ENCODE measurements around the gene ST8SIA5.

ST8SIA5 gene

DNA sequence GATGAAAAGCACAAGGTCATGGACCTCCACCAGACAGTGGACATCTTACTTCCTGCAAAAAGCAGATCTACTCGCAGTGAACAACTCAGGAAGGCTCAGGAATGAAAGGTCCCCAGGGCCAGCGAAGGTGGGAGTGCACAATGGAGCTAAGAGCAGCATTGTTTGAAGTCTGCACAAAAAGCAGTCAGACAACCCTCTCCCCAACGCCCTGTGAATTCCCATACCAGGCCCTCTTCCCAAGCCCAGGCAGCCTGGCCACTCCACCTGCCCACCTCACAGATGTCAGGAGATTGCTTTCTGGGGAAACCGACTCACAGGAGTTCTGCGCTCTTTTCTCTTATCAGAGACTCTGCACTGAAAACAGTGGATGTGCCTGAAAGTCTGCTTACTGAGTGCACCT, 34.8 kb downstream of the ST8SIA5 start:
- Histone ChIP-seq H2AFZ (ENCODE audit: low read depth) (no peak overlapping the region), H3K9ac (no peak overlapping the region), H3K79me2 (ENCODE audit: insufficient read depth, low read depth) (no peaks in the 10 kb centered on the region), H3K4me2 (no peak overlapping the region), H3K27me3 (ENCODE audit: insufficient read depth, low read depth) (no peaks in the 10 kb centered on the region), H3K4me3 (IDR thresholded peaks at IDR 0.05; ENCODE audit: insufficient read depth, low read depth, low read length) (no peak overlapping the region), H3K4me1 (ENCODE audit: low read depth, poor library complexity, severe bottlenecking) (no peaks in the 10 kb centered on the region), H3K27ac (no peak overlapping the region), H4K20me1 (ENCODE audit: insufficient read depth) (no peaks in the 10 kb centered on the region), H3K36me3 (ENCODE audit: insufficient read depth) (no peaks in the 10 kb centered on the region)
- TF ChIP-seq, protein P1, sequence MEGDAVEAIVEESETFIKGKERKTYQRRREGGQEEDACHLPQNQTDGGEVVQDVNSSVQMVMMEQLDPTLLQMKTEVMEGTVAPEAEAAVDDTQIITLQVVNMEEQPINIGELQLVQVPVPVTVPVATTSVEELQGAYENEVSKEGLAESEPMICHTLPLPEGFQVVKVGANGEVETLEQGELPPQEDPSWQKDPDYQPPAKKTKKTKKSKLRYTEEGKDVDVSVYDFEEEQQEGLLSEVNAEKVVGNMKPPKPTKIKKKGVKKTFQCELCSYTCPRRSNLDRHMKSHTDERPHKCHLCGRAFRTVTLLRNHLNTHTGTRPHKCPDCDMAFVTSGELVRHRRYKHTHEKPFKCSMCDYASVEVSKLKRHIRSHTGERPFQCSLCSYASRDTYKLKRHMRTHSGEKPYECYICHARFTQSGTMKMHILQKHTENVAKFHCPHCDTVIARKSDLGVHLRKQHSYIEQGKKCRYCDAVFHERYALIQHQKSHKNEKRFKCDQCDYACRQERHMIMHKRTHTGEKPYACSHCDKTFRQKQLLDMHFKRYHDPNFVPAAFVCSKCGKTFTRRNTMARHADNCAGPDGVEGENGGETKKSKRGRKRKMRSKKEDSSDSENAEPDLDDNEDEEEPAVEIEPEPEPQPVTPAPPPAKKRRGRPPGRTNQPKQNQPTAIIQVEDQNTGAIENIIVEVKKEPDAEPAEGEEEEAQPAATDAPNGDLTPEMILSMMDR (conservative IDR thresholded peaks at IDR 0.05; ENCODE audit: low read depth, low read length): no peak

DNA sequence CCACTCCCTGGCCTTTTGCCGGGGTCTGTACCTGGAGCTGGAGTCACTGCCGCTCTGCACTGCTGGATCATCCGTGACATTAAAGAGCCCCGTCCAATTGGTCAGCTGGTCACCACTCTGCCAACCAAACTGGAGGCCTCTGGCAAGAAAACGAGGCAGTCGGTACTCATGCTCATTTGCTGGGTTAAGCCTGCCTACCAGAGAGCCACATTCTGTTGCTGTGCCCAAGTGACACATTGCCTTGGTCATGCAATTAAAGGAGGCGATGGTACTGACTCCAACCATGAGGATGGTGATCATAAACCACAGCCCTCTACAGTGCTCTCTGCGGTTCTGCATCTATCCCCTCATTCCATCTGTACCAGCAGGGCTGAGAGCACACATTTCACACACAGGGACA, 35.5 kb downstream of the ST8SIA5 start:
- no peaks in the 10 kb centered on the region for H3K79me2 ChIP-seq (ENCODE audit: insufficient read depth, low read depth)
- H3K27me3 ChIP-seq (ENCODE audit: insufficient read depth, low read depth): no peaks in the 10 kb centered on the region
- no peaks in the 10 kb centered on the region for H4K20me1 ChIP-seq (ENCODE audit: insufficient read depth)
- no peak overlapping the region for H3K4me3 ChIP-seq (IDR thresholded peaks at IDR 0.05; ENCODE audit: insufficient read depth, low read depth, low read length)
- TF ChIP-seq, protein P1 (conservative IDR thresholded peaks at IDR 0.05; ENCODE audit: low read depth, low read length): no peak
- no peak overlapping the region for H2AFZ ChIP-seq (ENCODE audit: low read depth)
- no peak overlapping the region for H3K4me2 ChIP-seq
- no peaks in the 10 kb centered on the region for H3K4me1 ChIP-seq (ENCODE audit: low read depth, poor library complexity, severe bottlenecking)
- no peaks in the 10 kb centered on the region for H3K36me3 ChIP-seq (ENCODE audit: insufficient read depth)
- no peak overlapping the region for H3K9ac ChIP-seq
- H3K27ac ChIP-seq: no peak overlapping the region

DNA sequence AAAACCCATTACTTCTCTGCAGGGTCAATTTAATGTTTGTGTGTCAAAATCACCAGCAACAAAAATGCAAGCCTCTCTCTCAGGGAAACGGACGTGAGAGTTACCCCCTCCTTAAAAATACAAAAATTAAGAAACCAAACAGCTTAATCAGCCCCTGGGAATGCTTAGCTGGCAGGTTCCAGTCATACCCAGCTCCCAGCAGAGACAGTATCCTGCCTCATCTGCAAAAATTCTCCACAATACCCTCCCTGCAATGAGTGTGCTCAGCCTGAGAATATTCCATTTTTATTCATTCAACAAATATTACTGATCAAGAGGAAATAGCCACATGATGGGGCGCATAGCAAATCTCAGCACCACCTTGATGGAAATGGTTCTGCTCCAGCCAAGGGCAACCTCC, 36.3 kb downstream of the ST8SIA5 start:
- Histone ChIP-seq H2AFZ (ENCODE audit: low read depth) (no peak overlapping the region), H3K36me3 (ENCODE audit: insufficient read depth) (no peaks in the 10 kb centered on the region), H3K79me2 (ENCODE audit: insufficient read depth, low read depth) (no peaks in the 10 kb centered on the region), H3K4me1 (ENCODE audit: low read depth, poor library complexity, severe bottlenecking) (no peaks in the 10 kb centered on the region), H3K4me2 (no peak overlapping the region), H3K27ac (no peak overlapping the region), H3K4me3 (IDR thresholded peaks at IDR 0.05; ENCODE audit: insufficient read depth, low read depth, low read length) (no peak overlapping the region), H3K27me3 (ENCODE audit: insufficient read depth, low read depth) (no peaks in the 10 kb centered on the region), H4K20me1 (ENCODE audit: insufficient read depth) (no peaks in the 10 kb centered on the region), H3K9ac (no peak overlapping the region)
- TF ChIP-seq, protein P1 (conservative IDR thresholded peaks at IDR 0.05; ENCODE audit: low read depth, low read length): no peak

DNA sequence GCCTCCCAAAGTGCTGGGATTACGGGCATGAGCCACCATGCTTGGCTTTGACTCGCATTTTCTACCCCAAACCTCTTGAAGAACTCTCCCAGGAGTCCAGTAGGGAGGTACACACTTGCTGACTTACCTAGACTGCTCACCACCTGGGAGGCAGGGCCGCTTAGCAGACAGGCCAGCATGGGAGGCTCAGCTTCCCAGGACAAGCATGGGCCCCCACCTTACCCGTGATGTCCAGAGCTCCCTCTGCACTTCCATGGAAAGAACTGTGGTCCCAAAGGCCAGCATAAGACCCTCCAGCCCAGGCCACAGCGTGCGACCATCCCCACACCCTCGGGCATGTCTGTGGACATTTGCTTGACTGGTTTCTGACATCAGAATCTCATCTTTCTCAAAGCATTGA, 36.8 kb downstream of the ST8SIA5 start:
- Histone ChIP-seq H4K20me1 (ENCODE audit: insufficient read depth) (no peaks in the 10 kb centered on the region), H3K9ac (no peak overlapping the region), H3K79me2 (ENCODE audit: insufficient read depth, low read depth) (no peaks in the 10 kb centered on the region), H3K4me2 (no peak overlapping the region), H3K27me3 (ENCODE audit: insufficient read depth, low read depth) (no peaks in the 10 kb centered on the region), H3K36me3 (ENCODE audit: insufficient read depth) (no peaks in the 10 kb centered on the region), H2AFZ (ENCODE audit: low read depth) (no peak overlapping the region), H3K4me3 (IDR thresholded peaks at IDR 0.05; ENCODE audit: insufficient read depth, low read depth, low read length) (no peak overlapping the region), H3K4me1 (ENCODE audit: low read depth, poor library complexity, severe bottlenecking) (no peaks in the 10 kb centered on the region), H3K27ac (no peak overlapping the region)
- TF ChIP-seq, protein P1 (conservative IDR thresholded peaks at IDR 0.05; ENCODE audit: low read depth, low read length): no peak

Data from KMS-11 (cell line).